H7 (cell line): ENCODE data around the gene LETM1. TPM values are rescaled to one million over a fixed set of nuclear protein-coding genes. Genes with fewer than 3 reads are reported as not detected.

Source experiments
- DNase-seq: peaks from one replicate; pipeline ENCODE4 v3.0.0; 2012
- H3K27me3 ChIP-seq: 2 replicates; pipeline ENCODE4 v1.6.0; 2011; ENCODE audit warnings: mild to moderate bottlenecking, low read length; ENCODE audit not compliant: control insufficient read depth, insufficient read depth
- H3K36me3 ChIP-seq: replicated peaks from 2 replicates; pipeline ENCODE4 v1.5.1; 2011; ENCODE audit warnings: low read length; ENCODE audit not compliant: control insufficient read depth, insufficient read depth
- H3K4me3 ChIP-seq: 2 replicates; pipeline ENCODE4 v1.5.1; 2011; ENCODE audit warnings: low read depth, mild to moderate bottlenecking, control low read depth, low read length, moderate library complexity; ENCODE audit not compliant: insufficient read depth
- total RNA-seq: library from RNA; depleted of rRNA; stranded (reverse); fragments of >200 nt; shearing (Covaris generic); gene quantifications from 2 replicates; pipeline ENCODE4 v1.2.3, GENCODE V29; 2014

The LETM1 gene
- total RNA-seq, 1 experiment from 2014 or later, result 80.5 TPM

- no peak for DNase-seq
- Histone ChIP-seq H3K27me3 (no peaks in the 10 kb centered on the region; the same call in 1 of the 2 replicates), H3K36me3 (no peaks in the 10 kb centered on the region), H3K4me3 (no peak overlapping the region)
Observed at GRCh38 chr4:1785592-1785991, 70.4 kb downstream of the LETM1 start.

DNA sequence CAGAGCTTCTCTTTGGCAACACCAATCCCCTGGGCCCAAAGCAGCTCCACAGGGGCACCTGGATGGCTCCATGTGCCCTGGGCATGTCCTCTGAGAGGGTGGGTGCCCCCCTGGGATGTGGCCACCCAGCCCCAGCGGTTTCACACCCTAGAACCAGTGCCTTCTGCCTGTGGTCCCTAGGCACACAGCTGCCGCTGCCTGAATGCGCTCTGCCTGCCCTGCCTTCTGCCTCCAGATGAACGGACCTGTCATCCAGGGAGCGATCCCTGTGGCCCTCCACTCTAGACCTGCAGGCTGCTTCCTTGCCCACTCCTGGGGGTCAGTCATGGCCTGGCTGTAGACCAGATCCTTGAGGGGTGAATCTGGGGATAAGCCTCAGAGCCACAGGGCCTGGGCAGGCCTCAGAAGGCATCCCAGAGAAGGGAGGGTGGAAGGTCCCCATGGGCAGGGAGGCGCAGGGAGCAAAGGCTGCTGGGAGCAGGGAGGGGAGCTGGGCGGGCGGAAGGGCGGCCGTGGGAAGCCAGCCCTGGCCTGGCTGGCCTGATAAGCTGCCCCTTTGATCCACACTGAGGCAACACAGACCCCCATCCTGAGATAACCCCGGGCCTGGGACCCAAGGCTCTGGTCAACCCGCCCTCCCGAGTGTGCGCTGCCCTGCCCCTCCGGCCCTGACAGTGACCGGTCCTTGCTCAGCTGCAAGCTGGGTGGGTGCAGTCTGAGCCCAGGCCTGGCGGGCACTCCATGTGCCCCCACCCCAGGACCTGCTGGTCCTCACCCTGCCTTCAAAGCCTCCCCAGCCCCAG, 71.0 kb downstream of the LETM1 start:
- Histone ChIP-seq H3K27me3 (no peaks in the 10 kb centered on the region), H3K4me3 (no peak overlapping the region)
- no peak for DNase-seq

GRCh38 chr4:1784395-1784788, 71.6 kb downstream of the LETM1 start:
- no peaks in the 10 kb centered on the region for H3K27me3 ChIP-seq
- H3K4me3 ChIP-seq, result no peak overlapping the region
- no peak for DNase-seq
- no peaks in the 10 kb centered on the region for H3K36me3 ChIP-seq

More for the DNA sequence above, 71.0 kb downstream of the LETM1 start:
- H3K36me3 ChIP-seq, result no peaks in the 10 kb centered on the region

DNA sequence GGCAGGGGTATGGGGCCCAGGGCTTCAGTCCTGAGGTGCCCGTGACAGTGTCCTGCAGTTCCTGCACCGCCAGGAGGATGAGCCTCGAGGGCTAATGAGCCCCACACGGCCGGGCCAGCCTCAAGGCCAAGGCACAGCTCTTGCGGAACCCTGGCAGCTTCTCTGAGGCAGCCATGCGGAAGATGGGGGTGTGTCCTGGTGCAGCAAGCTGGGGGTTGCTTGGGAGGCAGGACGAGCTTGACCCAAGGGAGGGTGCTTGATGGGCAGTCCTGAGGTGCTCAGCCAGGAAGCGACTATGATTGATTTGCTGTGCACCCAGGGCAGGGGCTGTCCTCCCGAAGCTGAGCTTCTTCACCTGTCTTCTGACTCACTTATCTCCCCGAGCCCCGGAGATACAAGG, 72.0 kb downstream of the LETM1 start:
- Histone ChIP-seq H3K36me3 (no peaks in the 10 kb centered on the region), H3K4me3 (no peak overlapping the region)

GRCh38 chr4:1783015-1783414, 72.9 kb downstream of the LETM1 start:
- H3K36me3 ChIP-seq, result no peaks in the 10 kb centered on the region
- DNase-seq, result no peak
- H3K27me3 ChIP-seq, result no peaks in the 10 kb centered on the region
- no peak overlapping the region for H3K4me3 ChIP-seq

More for the DNA sequence above, 72.0 kb downstream of the LETM1 start:
- DNase-seq, result no peak
- no peaks in the 10 kb centered on the region for H3K27me3 ChIP-seq

DNA sequence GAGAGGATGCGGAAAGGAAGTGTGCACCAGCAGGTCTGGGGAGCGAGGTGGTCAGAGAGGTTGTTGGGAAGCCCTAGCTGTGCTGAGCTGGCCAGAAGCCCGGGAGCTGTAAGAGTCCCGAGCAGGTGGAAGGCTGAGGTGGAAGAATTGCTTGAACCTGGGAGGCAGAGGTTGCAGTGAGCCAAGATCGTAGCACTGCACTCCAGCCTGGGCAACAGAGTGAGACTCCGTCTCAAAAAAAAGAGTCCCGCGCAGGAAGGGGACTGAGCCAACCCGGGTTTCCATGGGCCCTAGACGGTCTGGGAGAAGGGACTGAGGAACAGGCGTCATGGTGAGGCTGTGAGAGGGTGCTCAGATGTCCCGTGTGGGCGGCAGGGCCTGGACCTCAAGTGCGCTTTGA, 75.5 kb downstream of the LETM1 start:
- H3K36me3 ChIP-seq, result no peaks in the 10 kb centered on the region

DNA sequence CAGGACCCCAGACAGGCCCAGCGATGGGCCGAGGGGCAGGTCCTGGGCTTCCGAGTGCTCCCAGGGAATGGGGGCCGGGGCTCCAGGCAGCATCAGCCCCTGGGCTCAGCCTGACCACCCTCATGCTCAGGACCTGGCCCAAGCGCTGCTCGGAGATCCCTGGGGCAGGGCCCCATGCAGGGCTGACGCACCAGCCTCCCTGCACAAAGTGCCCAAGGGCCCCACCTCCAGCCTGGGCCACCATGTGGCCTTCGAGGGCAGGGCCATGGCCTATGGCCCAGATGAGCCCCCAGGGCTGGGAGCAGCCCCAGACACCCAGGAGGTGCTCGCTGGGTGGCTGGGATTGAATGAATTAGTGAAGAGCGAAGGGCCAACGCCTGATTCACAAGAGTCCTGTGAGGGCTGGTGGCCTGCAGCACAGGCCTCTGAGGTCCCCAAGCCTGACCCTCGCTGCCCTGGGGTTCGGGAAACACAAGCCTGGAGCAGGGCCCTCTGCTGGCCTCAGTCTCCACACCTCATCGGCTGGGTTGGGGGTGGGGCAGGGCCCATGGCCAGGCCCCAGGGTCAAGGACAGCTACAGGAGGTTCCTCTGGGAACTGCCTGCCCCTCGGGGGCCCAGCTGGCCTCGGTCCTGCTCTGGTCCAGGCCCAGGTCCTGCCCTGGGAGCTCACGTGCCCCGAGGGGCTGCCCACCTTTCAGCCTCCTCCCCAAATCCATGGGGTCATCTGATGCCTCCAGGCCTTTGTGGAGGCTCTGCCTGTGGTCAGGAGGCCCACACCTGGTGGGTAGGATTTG, 76.2 kb downstream of the LETM1 start:
- peak; percentile 75 for DNase-seq
- H3K36me3 ChIP-seq, result no peaks in the 10 kb centered on the region
- no peaks in the 10 kb centered on the region for H3K27me3 ChIP-seq
- H3K4me3 ChIP-seq, result no peak overlapping the region

More for the DNA sequence above, 75.5 kb downstream of the LETM1 start:
- Histone ChIP-seq H3K27me3 (no peaks in the 10 kb centered on the region), H3K4me3 (no peak overlapping the region)
- DNase-seq, result no peak

- Histone ChIP-seq H3K4me3 (no peak overlapping the region), H3K27me3 (no peaks in the 10 kb centered on the region), H3K36me3 (no peaks in the 10 kb centered on the region)
- DNase-seq, result no peak
Observed at GRCh38 chr4:1778642-1779392, 77.1 kb downstream of the LETM1 start.

GRCh38 chr4:1777822-1778641, 77.9 kb downstream of the LETM1 start:
- peak; percentile 98 for DNase-seq
- H3K4me3 ChIP-seq, result no peak overlapping the region
- H3K27me3 ChIP-seq, result no peaks in the 10 kb centered on the region
- no peaks in the 10 kb centered on the region for H3K36me3 ChIP-seq

- H3K36me3 ChIP-seq, result no peaks in the 10 kb centered on the region
- no peaks in the 10 kb centered on the region for H3K27me3 ChIP-seq
- no peak for DNase-seq
- H3K4me3 ChIP-seq, result no peak overlapping the region
Observed at GRCh38 chr4:1776521-1777161, 79.3 kb downstream of the LETM1 start.

GRCh38 chr4:1775731-1776500, 80.0 kb downstream of the LETM1 start:
- Histone ChIP-seq H3K27me3 (no peaks in the 10 kb centered on the region), H3K36me3 (no peaks in the 10 kb centered on the region), H3K4me3 (no peak overlapping the region)
- DNase-seq, result no peak

- Histone ChIP-seq H3K4me3 (no peak overlapping the region), H3K36me3 (no peaks in the 10 kb centered on the region), H3K27me3 (no peaks in the 10 kb centered on the region)
- DNase-seq, result no peak
Observed at GRCh38 chr4:1773754-1774153, 82.2 kb downstream of the LETM1 start.
